GM19468 (cell line): ENCODE measurements around the gene RAP1A.
"Not testable (repeated sequence)": the region's sequence is repeated elsewhere in the genome, so short reads cannot be mapped to it uniquely, and the experiment has no call there.

Experiments used
- ATAC-seq: cut with Tn5 transposase; IDR thresholded peaks from one replicate; pipeline ENCODE4 v1.9.1; 2021; ENCODE audit warnings: mild to moderate bottlenecking, moderate library complexity, moderate number of reproducible peaks; ENCODE audit not compliant: unreplicated experiment; ENCODE audit errors: extremely low read depth

Gene RAP1A

DNA sequence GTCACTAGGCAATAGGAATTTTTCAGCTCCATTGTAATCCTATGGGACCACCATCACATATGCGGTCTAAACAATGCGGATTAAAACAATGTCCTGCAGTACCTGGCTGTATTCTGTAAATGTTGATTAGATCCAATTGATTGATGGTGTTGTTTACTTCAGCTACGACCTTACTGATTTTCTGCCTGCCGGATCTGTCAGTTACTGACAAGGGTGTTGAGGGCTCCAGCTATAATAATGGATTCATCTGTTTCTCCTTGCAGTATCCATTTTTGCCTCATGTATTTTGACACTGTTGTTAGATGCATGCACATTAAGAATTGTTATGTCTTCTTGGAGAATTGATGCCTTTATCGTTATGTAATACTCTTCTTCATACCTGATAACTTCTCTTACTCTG, 39.0 kb downstream of the RAP1A start:
- no peak for ATAC-seq

DNA sequence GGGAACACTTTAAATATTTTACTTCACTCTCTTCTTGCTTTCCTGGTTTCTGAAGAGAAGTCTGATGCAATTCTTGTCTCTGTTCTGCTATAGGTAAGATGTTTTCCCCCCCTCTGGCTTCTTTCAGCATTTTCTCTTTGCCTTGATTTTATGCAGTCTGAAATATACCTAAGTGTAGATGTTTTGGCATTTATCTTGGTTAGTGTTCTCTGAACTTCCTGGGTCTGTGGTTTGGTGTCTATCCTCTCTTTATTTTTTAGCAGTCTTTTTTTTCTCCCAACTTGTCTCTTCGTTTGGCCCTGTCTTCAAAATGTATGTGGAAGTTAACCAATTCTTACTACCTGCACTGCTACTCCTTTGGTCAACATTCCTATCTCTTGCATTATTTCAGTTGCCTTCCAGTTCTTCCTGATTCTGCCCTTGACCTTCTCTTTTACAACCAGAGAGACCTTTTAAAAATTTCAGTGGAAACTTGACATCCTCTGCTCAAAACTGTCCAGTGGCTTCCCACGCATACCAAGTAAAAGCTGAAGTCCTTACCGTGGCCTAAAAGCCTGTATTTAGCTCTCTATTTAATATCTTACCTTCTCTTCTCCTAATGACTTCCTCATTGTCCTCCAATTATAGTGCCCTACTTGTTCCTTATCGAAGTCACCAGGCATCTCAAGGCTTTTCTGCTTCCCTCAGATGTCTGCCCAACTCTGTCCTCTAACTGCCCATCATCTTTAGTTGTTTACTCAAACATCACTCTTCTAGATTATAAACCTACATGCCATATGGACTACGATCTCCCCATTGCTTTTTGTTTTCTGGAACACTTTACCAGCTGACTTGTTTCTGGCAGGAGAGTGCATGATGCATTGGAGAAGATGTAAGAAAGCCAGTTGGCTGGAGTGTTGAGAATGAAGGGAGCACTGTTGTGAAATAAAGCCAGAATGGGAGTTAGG, 40.9 kb downstream of the RAP1A start:
- no peak for ATAC-seq

- ATAC-seq: no peak
Observed at GRCh38 chr1:111664652-111665051, 45.1 kb downstream of the RAP1A start.

DNA sequence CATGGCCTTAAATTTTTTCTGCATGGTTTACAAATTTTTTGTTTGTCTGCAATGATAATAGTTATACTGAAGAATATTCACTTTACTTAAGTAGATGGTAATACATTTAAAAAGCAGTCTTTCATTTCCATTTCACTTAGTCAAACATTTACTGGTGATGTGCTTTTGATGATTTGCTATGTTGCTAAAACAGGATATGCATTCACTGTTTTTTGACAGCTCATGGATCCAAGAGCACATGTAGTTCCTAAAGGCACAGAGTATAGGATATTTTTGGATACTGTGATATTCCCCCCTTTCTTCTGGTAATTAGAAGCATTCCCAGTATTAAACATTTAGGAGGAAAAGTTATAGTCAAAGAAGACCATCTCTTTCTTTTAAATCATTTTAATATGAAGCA, 45.9 kb downstream of the RAP1A start:
- no peak for ATAC-seq

DNA sequence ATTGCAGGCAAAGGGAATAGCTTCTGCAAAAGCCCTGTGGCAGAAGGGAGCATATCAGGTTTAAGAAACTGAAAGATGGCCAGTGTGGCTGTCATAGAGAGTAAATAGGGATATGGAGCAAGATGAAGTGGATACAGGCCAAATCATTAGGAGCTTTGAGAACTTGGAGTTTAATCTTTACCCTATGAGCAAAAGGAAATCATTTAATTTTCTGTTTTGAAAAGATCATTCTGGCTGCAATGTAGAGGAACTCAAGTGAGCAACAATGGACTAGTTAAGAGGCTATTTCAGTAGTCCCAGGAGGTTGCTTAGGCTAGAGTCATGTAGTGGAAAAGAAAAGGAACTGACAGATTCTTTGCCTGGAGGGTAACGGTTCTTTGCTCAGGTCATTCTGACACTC, 47.2 kb downstream of the RAP1A start:
- no peak for ATAC-seq

GRCh38 chr1:111669268-111669667, 49.7 kb downstream of the RAP1A start:
- no peak for ATAC-seq

GRCh38 chr1:111671852-111672251, 52.3 kb downstream of the RAP1A start:
- no peak for ATAC-seq

GRCh38 chr1:111672331-111672730, 52.7 kb downstream of the RAP1A start:
- no peak for ATAC-seq

GRCh38 chr1:111677604-111678003, 58.0 kb downstream of the RAP1A start:
- no peak for ATAC-seq

- no peak for ATAC-seq
Observed at GRCh38 chr1:111679541-111679940, 60.0 kb downstream of the RAP1A start.

- ATAC-seq: not testable (repeated sequence)
Observed at GRCh38 chr1:111680212-111680800, 60.7 kb downstream of the RAP1A start.

DNA sequence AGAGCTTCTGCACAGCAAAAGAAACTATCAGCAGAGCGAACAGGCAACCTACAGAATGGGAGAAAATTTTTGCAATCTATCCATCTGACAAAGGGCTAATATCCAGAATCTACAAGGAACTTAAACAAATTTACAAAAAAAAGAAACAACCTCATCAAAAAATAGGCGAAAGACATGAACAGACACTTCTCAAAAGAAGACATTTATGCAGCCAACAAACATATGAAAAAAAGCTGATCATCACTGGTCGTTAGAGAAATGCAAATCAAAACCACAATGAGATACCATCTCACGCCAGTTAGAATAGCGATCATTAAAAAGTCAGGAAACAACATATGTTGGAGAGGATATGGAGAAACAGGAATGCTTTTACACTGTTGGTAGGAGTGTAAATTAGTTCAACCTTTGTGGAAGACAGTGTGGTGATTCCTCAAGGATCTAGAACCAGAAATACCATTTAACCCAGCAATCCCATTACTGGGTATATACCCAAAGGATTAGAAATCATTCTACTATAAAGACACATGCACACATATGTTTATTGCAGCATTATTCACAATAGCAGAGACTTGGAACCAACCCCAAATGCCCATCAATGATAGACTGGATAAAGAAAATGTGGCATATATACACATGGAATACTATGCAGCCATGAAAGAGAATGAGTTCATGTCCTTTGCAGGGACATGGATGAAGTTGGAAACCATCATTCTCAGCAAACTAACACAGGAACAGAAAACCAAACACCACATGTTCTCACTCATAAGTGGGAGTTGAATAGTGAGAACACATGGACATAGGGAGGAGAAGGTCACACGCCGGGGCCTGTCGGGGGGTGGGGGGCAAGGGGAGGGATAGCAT, 65.9 kb downstream of the RAP1A start:
- not testable (repeated sequence) for ATAC-seq

DNA sequence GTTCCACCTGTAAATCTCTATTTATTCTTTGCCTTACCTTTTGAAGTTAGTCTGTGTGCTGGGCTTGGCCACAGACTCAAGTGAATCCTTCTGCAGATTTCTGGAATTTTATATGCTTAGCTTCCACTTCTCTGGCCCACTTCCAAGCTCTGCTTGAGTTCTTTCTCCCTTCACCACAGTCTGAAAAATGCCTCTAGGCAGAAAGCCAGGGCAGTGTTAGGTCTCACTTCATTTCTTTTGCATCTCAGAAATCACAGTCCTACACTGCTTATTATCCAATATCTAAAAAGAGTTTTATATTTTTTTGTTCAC, 70.7 kb downstream of the RAP1A start:
- ATAC-seq: no peak

DNA sequence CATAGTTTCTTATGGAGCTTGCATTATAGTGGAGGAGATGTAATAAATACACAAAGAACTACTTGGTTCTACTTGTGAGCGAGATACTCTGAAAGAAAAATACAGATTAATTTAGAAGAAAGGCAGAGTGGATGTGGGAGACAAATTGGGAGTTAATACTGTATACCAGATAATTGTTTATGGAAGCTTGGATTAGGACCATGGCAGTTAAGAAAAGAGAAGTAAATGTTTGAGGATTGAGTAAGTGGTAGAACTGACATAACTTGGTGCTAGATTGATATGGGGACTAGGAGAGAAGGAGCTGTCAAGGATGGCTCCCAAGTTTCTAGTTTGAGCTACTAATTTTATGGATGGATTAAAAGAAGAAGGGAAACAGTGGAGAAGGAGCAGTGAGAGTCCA, 72.3 kb downstream of the RAP1A start:
- no peak for ATAC-seq

DNA sequence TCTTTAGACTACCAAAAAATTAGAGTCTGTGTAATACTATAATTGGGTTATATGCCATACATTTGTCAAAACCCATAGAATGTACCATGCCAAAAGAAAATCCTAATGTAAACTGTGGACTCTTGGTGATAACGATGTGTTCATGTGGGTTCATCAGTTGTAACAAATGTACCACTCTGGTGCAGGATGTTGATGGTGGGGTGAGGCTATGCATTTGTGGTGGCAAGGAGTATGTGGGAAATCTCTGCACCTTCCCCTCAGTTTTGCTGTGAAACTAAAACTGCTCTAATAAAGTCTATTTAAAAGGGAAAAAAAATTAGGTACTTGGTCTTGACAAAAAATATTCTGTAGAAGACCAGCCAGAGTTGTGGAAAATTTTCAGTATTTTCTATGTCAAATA, 76.2 kb downstream of the RAP1A start:
- ATAC-seq: no peak

DNA sequence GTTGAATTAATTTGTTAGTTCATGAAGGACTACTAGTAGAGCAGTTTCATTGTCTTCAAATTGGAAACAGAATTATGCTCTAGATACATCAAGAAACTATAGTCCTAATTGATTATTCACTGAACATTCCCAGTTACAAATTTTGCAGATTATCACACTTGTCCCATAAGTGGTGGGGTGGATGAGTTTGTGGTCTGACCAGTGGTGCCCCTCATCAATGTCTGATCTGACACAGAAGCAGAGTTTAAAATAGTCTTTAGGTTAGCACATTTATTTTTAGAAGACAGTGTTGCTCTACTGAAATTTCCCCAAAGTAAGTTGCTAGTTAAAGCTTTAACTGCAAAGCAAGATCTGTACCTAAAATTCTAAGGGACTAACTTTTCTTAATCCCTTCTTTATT, 76.7 kb downstream of the RAP1A start:
- no peak for ATAC-seq

DNA sequence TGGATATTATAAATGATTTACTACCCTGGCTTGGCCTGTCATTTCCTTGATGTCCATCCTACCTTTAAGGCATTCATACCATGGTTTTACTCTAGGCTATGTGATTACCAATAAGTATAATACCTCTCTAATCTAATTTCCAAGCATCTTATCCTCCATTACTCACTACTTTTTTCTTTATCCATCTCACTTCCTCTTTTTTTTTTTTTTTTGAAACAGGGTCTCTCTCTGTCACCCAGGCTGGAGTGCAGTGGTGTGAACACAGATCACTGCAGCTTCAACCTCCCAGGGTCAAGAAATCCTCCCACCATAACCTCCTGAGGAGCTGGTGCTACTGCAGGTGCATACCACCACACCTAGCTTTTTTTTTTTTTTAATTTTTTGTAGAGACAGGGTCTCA, 79.7 kb downstream of the RAP1A start:
- ATAC-seq: no peak

GRCh38 chr1:111702504-111703050, 83.0 kb downstream of the RAP1A start:
- ATAC-seq: no peak

GRCh38 chr1:111704240-111704639, 84.7 kb downstream of the RAP1A start:
- ATAC-seq: no peak

- ATAC-seq: no peak
Observed at GRCh38 chr1:111704776-111705175, 85.2 kb downstream of the RAP1A start.

DNA sequence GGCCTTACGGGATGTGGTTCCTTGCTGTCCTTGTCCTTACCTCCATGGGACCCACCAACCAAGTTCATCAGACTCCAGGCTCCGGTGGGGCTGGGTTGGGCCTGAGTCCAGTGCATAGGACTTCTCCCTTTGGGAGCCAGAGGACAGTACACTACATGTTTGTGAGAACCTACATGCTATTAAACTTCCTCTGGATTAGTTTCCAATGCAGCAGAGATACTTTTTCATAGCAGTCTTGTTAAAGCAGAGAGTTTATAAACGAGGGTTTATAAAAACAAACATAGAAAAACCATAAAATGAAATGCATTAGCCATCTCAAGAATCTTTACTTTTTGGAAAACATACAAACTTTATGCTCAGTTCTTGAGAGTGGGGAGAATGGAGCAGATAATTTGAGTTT, 86.3 kb downstream of the RAP1A start:
- ATAC-seq: no peak
